HG03196 (cell line): ENCODE data around the gene ACOX3.

Experiments
- ATAC-seq: cut with Tn5 transposase; IDR thresholded peaks from one replicate; pipeline ENCODE4 v1.9.1; 2021; ENCODE audit not compliant: unreplicated experiment

The ACOX3 gene

GRCh38 chr4:8376361-8377102 is 64.0 kb downstream of the ACOX3 start:
- ATAC-seq = no peak

- ATAC-seq = no peak
These were observed 65.5 kb downstream of the ACOX3 start for GRCh38 chr4:8374851-8375649.

- no peak for ATAC-seq
These were observed 66.5 kb downstream of the ACOX3 start for GRCh38 chr4:8373973-8374545.

GRCh38 chr4:8373270-8373972 is 67.1 kb downstream of the ACOX3 start:
- ATAC-seq = no peak

GRCh38 chr4:8372506-8372905 is 68.0 kb downstream of the ACOX3 start:
- no peak for ATAC-seq

- ATAC-seq = no peak
These were observed 68.9 kb downstream of the ACOX3 start for GRCh38 chr4:8371596-8371995.

- ATAC-seq = no peak
These were observed 69.5 kb downstream of the ACOX3 start for GRCh38 chr4:8370835-8371595.

GRCh38 chr4:8370106-8370787 is 70.3 kb downstream of the ACOX3 start:
- no peak for ATAC-seq

- no peak for ATAC-seq
These were observed 71.0 kb downstream of the ACOX3 start for GRCh38 chr4:8369426-8370105.

GRCh38 chr4:8368998-8369397 is 71.5 kb downstream of the ACOX3 start:
- ATAC-seq = no peak

GRCh38 chr4:8368061-8368481 is 72.5 kb downstream of the ACOX3 start:
- no peak for ATAC-seq

GRCh38 chr4:8366601-8367000 is 73.9 kb downstream of the ACOX3 start:
- no peak for ATAC-seq

- no peak for ATAC-seq
These were observed 74.6 kb downstream of the ACOX3 start for GRCh38 chr4:8365951-8366350.

- ATAC-seq = no peak
These were observed 75.2 kb downstream of the ACOX3 start for GRCh38 chr4:8365353-8365752.

- ATAC-seq = no peak
These were observed 75.6 kb downstream of the ACOX3 start for GRCh38 chr4:8364848-8365350.

- ATAC-seq = no peak
These were observed 76.4 kb downstream of the ACOX3 start for GRCh38 chr4:8364141-8364540.

GRCh38 chr4:8362483-8362882 is 78.0 kb downstream of the ACOX3 start:
- no peak for ATAC-seq

GRCh38 chr4:8359193-8359592 is 81.3 kb downstream of the ACOX3 start:
- ATAC-seq = no peak

- ATAC-seq = no peak
These were observed 83.7 kb downstream of the ACOX3 start for GRCh38 chr4:8356856-8357255.
